ENCODE results near the gene CDKN2B-AS1.

The CDKN2B-AS1 gene

GRCh38 chr9:22084336-22085035 lies 89.9 kb downstream of the CDKN2B-AS1 start:
- no peak for DNase-seq (ENCODE audit: low read depth in 4 of 4, low spot score in 1 of 4)

DNA sequence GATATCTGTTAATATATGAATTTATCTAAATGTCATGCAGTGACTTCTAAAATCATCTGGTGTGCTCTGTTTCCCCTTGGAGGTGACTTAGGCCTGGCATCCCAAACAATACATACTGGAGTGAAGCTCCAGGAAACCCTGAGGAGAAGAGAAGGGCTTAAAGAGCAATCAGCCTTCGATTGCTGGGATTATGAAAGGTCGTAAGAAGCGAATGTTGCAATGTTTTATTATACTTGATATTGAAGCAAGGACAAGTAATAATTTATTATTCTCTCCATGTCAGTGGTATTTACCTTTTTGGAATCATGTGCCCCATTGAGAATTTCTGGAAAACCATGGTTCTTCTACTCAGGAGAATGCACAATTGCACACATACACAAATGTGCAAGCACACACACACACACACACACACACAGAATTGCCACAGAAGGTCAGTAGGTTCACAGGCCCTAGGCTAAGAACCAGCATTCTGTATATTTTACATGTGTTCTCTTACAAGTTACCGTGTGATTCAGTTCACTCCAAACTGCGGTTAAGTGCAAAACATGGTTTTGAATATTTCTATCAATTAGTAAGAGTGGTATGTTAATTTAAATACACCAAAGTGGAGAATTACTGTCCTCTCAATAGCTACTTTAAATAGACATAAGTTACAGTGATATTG lies 93.6 kb downstream of the CDKN2B-AS1 start:
- no peak for DNase-seq (ENCODE audit: low read depth in 4 of 4, low spot score in 1 of 4)

DNA sequence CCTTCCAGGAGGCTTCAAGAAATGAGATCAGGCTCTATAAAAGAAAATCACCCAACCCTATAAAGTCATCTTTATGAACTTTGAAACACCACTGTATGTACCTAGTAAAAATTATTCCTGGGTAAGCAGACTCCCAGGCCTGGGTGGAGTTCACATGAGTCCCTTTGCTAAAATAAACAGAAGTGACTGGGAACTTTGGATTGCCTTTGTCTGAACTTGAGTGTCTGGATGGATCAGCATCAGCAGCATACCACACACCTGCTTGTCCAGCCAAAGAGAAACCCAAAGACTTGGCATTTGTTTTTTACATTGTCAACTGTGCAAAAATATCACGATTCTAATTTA lies 94.1 kb downstream of the CDKN2B-AS1 start:
- no peak for DNase-seq (ENCODE audit: low read depth in 4 of 4, low spot score in 1 of 4)

DNA sequence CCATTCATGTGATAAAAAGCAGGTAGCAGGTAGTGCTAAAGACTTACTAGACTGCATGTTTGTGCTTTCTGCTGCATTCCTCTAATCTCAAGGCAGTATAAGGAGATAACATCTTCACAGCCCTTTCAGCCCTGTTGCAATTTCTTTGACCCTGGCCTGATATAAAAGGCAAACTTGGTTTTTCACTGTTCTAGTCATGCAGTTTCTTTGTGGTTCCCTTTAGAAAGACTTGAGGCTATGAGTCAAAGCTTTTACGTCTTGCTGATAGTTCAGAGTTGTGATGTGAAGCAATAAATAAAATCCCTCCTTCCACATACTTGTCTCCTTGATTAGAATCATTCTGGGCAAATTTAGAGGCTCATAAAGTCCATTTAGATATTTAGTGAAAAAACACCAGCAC lies 103.1 kb downstream of the CDKN2B-AS1 start:
- no peak for DNase-seq (ENCODE audit: low read depth in 4 of 4, low spot score in 1 of 4)

GRCh38 chr9:22098643-22099332 lies 104.2 kb downstream of the CDKN2B-AS1 start:
- no peak for DNase-seq (ENCODE audit: low read depth in 4 of 4, low spot score in 1 of 4)

GRCh38 chr9:22100626-22101025 lies 106.0 kb downstream of the CDKN2B-AS1 start:
- DNase-seq (ENCODE audit: low read depth in 4 of 4, low spot score in 1 of 4), result no peak

- no peak for DNase-seq (ENCODE audit: low read depth in 4 of 4, low spot score in 1 of 4)
Observed at GRCh38 chr9:22102146-22103053, 107.8 kb downstream of the CDKN2B-AS1 start.

- no peak for DNase-seq (ENCODE audit: low read depth in 4 of 4, low spot score in 1 of 4)
Observed at GRCh38 chr9:22103685-22104575, 109.3 kb downstream of the CDKN2B-AS1 start.

- no peak for DNase-seq (ENCODE audit: low read depth in 4 of 4, low spot score in 1 of 4)
Observed at GRCh38 chr9:22105005-22105722, 110.6 kb downstream of the CDKN2B-AS1 start.

DNA sequence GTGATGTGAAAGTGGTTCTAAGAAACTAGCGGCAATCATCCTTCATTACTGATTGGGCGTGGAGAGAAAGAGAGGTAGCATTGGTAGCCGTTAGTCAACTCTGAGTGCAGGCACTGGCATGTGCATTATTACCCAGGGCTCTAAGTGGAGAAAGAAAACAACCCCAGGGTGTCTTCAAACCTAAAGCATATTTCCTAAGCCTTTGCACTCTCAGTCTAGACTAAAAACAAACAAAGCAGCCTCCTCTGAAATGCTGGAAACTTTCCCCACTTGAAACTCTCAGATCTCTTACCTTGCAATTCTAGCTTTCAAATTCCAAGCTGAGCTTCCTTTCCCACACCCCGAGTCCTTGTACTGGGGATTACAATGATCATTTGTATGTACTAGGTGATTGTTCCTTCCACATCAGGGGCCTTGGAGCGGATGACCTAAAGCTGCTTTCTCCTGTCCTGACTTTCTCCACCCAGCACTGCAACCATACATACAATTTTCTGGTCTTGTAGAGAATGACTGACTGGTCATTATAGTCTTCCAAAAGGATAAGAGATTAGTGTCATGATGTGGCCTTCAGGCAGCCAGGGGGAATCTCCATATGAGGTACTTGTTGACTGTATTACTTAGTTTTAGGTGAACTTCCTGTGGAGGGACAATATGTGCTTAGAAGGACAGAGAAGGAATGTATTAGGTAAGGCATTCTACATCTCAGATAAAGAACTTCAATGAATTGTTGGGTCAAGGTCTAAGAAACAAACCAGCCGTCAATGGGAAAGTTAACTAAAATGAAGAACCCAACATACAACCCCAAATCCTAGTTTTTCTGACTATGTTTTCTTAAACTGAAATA lies 112.8 kb downstream of the CDKN2B-AS1 start:
- no peak for DNase-seq (ENCODE audit: low read depth in 4 of 4, low spot score in 1 of 4)

- DNase-seq (ENCODE audit: low read depth in 4 of 4, low spot score in 1 of 4), result no peak
Observed at GRCh38 chr9:22108581-22109370, 114.2 kb downstream of the CDKN2B-AS1 start.

GRCh38 chr9:22111176-22111953 lies 116.8 kb downstream of the CDKN2B-AS1 start:
- no peak for DNase-seq (ENCODE audit: low read depth in 4 of 4, low spot score in 1 of 4)

DNA sequence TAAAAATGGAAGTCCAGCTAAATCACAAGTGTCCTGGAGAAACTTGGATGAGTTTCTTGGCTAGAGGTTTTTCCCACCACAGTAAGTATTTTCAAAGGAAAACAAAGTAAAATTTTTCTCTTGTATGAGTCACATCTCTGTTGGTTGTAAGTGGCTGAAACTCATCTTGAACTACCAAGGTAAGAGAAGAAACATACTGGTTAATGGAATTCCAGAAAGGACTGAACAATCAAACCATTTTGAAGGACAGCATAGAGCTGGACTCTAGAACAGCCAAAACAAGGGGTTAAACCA lies 117.3 kb downstream of the CDKN2B-AS1 start:
- no peak for DNase-seq (ENCODE audit: low read depth in 4 of 4, low spot score in 1 of 4)

DNA sequence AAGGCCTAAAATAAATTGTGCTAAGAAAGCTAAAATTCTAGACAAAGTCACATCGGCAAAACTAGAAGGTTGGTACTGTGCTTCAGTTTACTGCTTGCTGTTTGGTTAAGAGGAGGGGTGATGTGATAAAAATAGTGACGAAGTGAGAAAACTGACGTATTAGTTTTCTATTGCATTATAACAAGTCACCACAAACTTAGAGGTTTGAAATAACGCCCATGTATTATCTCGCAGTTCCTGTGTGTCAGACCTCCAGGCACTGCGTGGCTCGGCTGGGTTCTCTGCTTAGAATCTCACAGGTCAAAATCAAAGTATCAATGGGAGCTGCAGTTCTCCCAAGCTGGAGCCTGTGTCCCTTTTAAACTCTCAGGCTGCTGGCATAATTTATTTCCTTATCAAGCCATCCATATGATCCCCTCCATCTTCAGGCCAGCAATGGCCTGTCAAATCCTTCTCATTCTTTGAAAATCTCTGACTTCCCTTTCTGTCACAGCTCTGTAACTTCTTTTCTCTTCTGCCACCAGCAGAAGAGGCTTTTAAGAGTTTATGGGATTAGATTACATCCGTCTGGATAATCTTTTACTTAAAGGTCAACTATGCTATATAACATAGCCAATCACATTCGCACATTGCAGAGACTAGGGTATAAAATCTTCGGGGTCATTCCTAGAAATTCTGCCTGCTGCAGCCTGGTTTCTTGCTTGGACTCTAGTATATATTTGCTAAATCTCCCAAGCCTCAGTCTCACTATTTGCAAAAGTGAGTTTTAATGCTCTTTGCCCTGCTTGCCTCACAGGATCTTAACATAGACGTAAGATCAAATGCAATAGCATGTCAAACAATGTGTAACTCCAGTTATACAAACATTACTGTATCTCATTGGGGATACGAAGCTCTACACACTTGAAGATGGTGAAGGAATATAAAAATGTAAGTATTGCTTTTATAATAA lies 118.6 kb downstream of the CDKN2B-AS1 start:
- DNase-seq (ENCODE audit: low read depth in 4 of 4, low spot score in 1 of 4), result no peak

- DNase-seq (ENCODE audit: low read depth in 4 of 4, low spot score in 1 of 4), result no peak
Observed at GRCh38 chr9:22114956-22115355, 120.4 kb downstream of the CDKN2B-AS1 start.

DNA sequence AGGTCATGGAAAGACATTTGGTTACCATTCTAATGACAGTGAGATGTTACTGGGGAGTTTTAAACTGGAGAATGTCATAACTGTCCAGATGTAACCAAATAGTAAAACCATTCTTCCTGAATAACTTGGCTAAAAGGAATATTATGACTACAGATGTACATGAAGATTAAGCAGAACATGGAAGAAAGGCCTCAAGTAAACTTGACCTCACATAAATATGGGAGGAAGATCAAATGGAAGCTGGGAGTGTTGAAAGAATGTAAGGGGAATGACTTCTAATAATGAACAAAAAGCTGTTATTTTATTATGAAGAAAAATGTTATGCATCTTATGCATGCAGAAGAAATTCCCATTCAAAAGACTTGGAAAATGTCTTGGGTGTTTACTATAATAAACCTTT lies 122.2 kb downstream of the CDKN2B-AS1 start:
- no peak for DNase-seq (ENCODE audit: low read depth in 4 of 4, low spot score in 1 of 4)
